HepG2 (cell line): ENCODE data around the gene NPHP3.

Source experiments
- BORCS8-MEF2B ChIP-seq: sonication (generic); formaldehyde crosslinking; IDR thresholded peaks from 2 replicates; pipeline ENCODE4 v1.8.0; 2022; ENCODE audit warnings: mild to moderate bottlenecking, missing genetic modification reagents
- ESRRA ChIP-seq: sonication (generic); formaldehyde crosslinking; IDR thresholded peaks from 2 replicates; pipeline ENCODE4 v1.5.1; 2020; ENCODE audit warnings: mild to moderate bottlenecking, low read depth, missing genetic modification reagents
- KAT7 ChIP-seq: IDR thresholded peaks from 2 replicates; pipeline ENCODE4 v1.6.1; 2018; ENCODE audit warnings: borderline replicate concordance, missing compliant biosample characterization
- MAX ChIP-seq: IDR thresholded peaks from 2 replicates; pipeline ENCODE4 v1.6.1; 2012; ENCODE audit warnings: inconsistent platforms
- NR3C1 ChIP-seq: sonication (generic); formaldehyde crosslinking; IDR thresholded peaks from 2 replicates; pipeline ENCODE4 v1.4.0; 2020; ENCODE audit warnings: missing genetic modification reagents
- POLR2A ChIP-seq, 2 experiments: IDR thresholded peaks; 2 replicates each; pipeline ENCODE4 v1.6.1; 2011; ENCODE audit warnings: low read depth in 2 of 2, low read length in 2 of 2, mild to moderate bottlenecking in 1 of 2, moderate library complexity in 1 of 2; ENCODE audit not compliant: insufficient read depth in 1 of 2
- SUZ12 ChIP-seq: fragments of 150-350 bp; IDR thresholded peaks from 2 replicates; pipeline ENCODE4 v1.6.1; 2014; ENCODE audit warnings: low read depth, low read length
- TAF1 ChIP-seq: sonication (generic); formaldehyde crosslinking; IDR thresholded peaks from 2 replicates; pipeline ENCODE4 v1.4.0; 2020; ENCODE audit warnings: missing genetic modification reagents
- ZBTB49 ChIP-seq: sonication (generic); formaldehyde crosslinking; IDR thresholded peaks from 2 replicates; pipeline ENCODE4 v1.4.0; 2020; ENCODE audit warnings: missing genetic modification reagents, borderline replicate concordance
- ZNF317 ChIP-seq: sonication (generic); formaldehyde crosslinking; IDR thresholded peaks from 2 replicates; pipeline ENCODE4 v1.5.0; 2020; ENCODE audit warnings: mild to moderate bottlenecking, missing genetic modification reagents
- ZNF407 ChIP-seq: sonication (generic); formaldehyde crosslinking; IDR thresholded peaks from one replicate; pipeline ENCODE4 v1.5.1; 2020; ENCODE audit warnings: mild to moderate bottlenecking, missing genetic modification reagents; ENCODE audit errors: not compliant biosample characterization
- ZNF589 ChIP-seq: sonication (generic); formaldehyde crosslinking; conservative IDR thresholded peaks from 2 replicates; pipeline ENCODE4 v1.8.0; 2022; ENCODE audit warnings: mild to moderate bottlenecking, moderate library complexity, missing genetic modification reagents
- TF ChIP-seq, protein P1 (sequence below): sonication (generic); formaldehyde crosslinking; IDR thresholded peaks from 2 replicates; pipeline ENCODE4 v1.5.0; 2020; ENCODE audit warnings: mild to moderate bottlenecking, missing genetic modification reagents, moderate library complexity

GRCh38 chr3:132753946-132754345 is 31.7 kb upstream of the NPHP3 start:
- TF ChIP-seq ZNF589 (CRISPR knock-in tag), result no peak
- no peak for TF ChIP-seq ZBTB49 (CRISPR knock-in tag)
- no peak for TF ChIP-seq ESRRA (CRISPR knock-in tag)
- TF ChIP-seq ZNF317 (CRISPR knock-in tag), result no peak
- TF ChIP-seq SUZ12, result no peak
- TF ChIP-seq, protein P1, sequence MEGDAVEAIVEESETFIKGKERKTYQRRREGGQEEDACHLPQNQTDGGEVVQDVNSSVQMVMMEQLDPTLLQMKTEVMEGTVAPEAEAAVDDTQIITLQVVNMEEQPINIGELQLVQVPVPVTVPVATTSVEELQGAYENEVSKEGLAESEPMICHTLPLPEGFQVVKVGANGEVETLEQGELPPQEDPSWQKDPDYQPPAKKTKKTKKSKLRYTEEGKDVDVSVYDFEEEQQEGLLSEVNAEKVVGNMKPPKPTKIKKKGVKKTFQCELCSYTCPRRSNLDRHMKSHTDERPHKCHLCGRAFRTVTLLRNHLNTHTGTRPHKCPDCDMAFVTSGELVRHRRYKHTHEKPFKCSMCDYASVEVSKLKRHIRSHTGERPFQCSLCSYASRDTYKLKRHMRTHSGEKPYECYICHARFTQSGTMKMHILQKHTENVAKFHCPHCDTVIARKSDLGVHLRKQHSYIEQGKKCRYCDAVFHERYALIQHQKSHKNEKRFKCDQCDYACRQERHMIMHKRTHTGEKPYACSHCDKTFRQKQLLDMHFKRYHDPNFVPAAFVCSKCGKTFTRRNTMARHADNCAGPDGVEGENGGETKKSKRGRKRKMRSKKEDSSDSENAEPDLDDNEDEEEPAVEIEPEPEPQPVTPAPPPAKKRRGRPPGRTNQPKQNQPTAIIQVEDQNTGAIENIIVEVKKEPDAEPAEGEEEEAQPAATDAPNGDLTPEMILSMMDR (CRISPR knock-in tag), result no peak
- no peak for TF ChIP-seq MAX
- TF ChIP-seq BORCS8-MEF2B (CRISPR knock-in tag), result no peak
- TF ChIP-seq ZNF407 (CRISPR knock-in tag), result no peak
- no peak for TF ChIP-seq POLR2A (IDR thresholded peaks at IDR 0.05; ENCODE audit: insufficient read depth in 1 of 2, low read depth in 2 of 2, low read length in 2 of 2)
- no peak for TF ChIP-seq NR3C1
- TF ChIP-seq KAT7 (CRISPR knock-in tag), result no peak
- TF ChIP-seq TAF1 (CRISPR knock-in tag), result no peak
